ENCODE data around the gene CDC23.

Gene CDC23

GRCh38 chr5:138229387-138229786, 16.3 kb upstream of the CDC23 start:
- no peak for DNase-seq (ENCODE audit: extremely low spot score)
- ChIA-PET CTCF (interaction anchor here (0.9 to 1.1 kb wide), 2 partner anchors 46 to 53 kb away, joined by 3 to 6 read pairs; no protein-coding TSS in a partner anchor), POLR2A (interaction anchor here (2.2 kb wide), 1 partner anchor 16 kb away, joined by 16 read pairs; the partner anchor contains the start of gene CDC23)
- TF ChIP-seq CTBP1 (IDR thresholded peaks at IDR 0.05; ENCODE audit: borderline replicate concordance) = no peak
- TF ChIP-seq LEF1 (IDR thresholded peaks at IDR 0.05; ENCODE audit: borderline replicate concordance) = no peak
- TF ChIP-seq TARDBP (IDR thresholded peaks at IDR 0.05) = no peak
- no peak for TF ChIP-seq FOXM1 (IDR thresholded peaks at IDR 0.05; ENCODE audit: borderline replicate concordance)
- no peak for TF ChIP-seq BHLHE40 (IDR thresholded peaks at IDR 0.05; ENCODE audit: borderline replicate concordance)
- no peak for TF ChIP-seq SUZ12 (IDR thresholded peaks at IDR 0.05)
- TF ChIP-seq SP1 (IDR thresholded peaks at IDR 0.05) = no peak
- TF ChIP-seq PKNOX1 (IDR thresholded peaks at IDR 0.05) = no peak
- no peak for TF ChIP-seq L3MBTL2 (conservative IDR thresholded peaks at IDR 0.05)
- TF ChIP-seq FOXA1 (IDR thresholded peaks at IDR 0.05) = no peak
- TF ChIP-seq NFRKB (IDR thresholded peaks at IDR 0.05) = no peak
- no peak for TF ChIP-seq ARNT (IDR thresholded peaks at IDR 0.05)
- TF ChIP-seq ELF4 (IDR thresholded peaks at IDR 0.05) = no peak
- TF ChIP-seq HDGF (IDR thresholded peaks at IDR 0.05; ENCODE audit: borderline replicate concordance) = no peak
- no peak for TF ChIP-seq ZNF384 (IDR thresholded peaks at IDR 0.05)
- no peak for TF ChIP-seq FOXK2 (IDR thresholded peaks at IDR 0.05)

GRCh38 chr5:138226910-138227309, 13.8 kb upstream of the CDC23 start:
- CTCF ChIA-PET = no interaction called here
- TF ChIP-seq FOXA1 (IDR thresholded peaks at IDR 0.05) = no peak
- TF ChIP-seq ELF4 (IDR thresholded peaks at IDR 0.05) = no peak
- TF ChIP-seq HDGF (IDR thresholded peaks at IDR 0.05; ENCODE audit: borderline replicate concordance) = no peak
- no peak for TF ChIP-seq FOXK2 (IDR thresholded peaks at IDR 0.05)
- no peak for TF ChIP-seq ARNT (IDR thresholded peaks at IDR 0.05)
- TF ChIP-seq ZNF384 (IDR thresholded peaks at IDR 0.05) = no peak
- no peak for TF ChIP-seq BHLHE40 (IDR thresholded peaks at IDR 0.05; ENCODE audit: borderline replicate concordance)
- no peak for TF ChIP-seq PKNOX1 (IDR thresholded peaks at IDR 0.05)
- no peak for TF ChIP-seq TARDBP (IDR thresholded peaks at IDR 0.05)
- TF ChIP-seq SUZ12 (IDR thresholded peaks at IDR 0.05) = no peak
- no peak for TF ChIP-seq CTBP1 (IDR thresholded peaks at IDR 0.05; ENCODE audit: borderline replicate concordance)
- TF ChIP-seq SP1 (IDR thresholded peaks at IDR 0.05) = no peak
- no peak for TF ChIP-seq LEF1 (IDR thresholded peaks at IDR 0.05; ENCODE audit: borderline replicate concordance)
- no peak for TF ChIP-seq L3MBTL2 (conservative IDR thresholded peaks at IDR 0.05)
- no peak for TF ChIP-seq NFRKB (IDR thresholded peaks at IDR 0.05)
- no peak for TF ChIP-seq FOXM1 (IDR thresholded peaks at IDR 0.05; ENCODE audit: borderline replicate concordance)
- POLR2A ChIA-PET = no interaction called here
- DNase-seq (ENCODE audit: extremely low spot score) = no peak

- no peak for TF ChIP-seq CTBP1 (IDR thresholded peaks at IDR 0.05; ENCODE audit: borderline replicate concordance)
- TF ChIP-seq ARNT (IDR thresholded peaks at IDR 0.05) = no peak
- TF ChIP-seq L3MBTL2 (conservative IDR thresholded peaks at IDR 0.05) = no peak
- TF ChIP-seq BHLHE40 (IDR thresholded peaks at IDR 0.05; ENCODE audit: borderline replicate concordance) = no peak
- TF ChIP-seq TARDBP (IDR thresholded peaks at IDR 0.05) = no peak
- no peak for TF ChIP-seq LEF1 (IDR thresholded peaks at IDR 0.05; ENCODE audit: borderline replicate concordance)
- TF ChIP-seq FOXA1 (IDR thresholded peaks at IDR 0.05) = no peak
- no peak for TF ChIP-seq SP1 (IDR thresholded peaks at IDR 0.05)
- CTCF ChIA-PET = interaction anchor here (1.4 to 4.1 kb wide), 2 partner anchors 51 to 58 kb away, joined by 6 to 27 read pairs; no protein-coding TSS in a partner anchor
- POLR2A ChIA-PET = interaction anchor here (1.0 to 5.4 kb wide), 3 partner anchors 11 to 113 kb away, joined by 4 to 31 read pairs (median 4); partner anchors contain the start of genes CDC23, CDC25C and FAM53C
- no peak for DNase-seq (ENCODE audit: extremely low spot score)
These were observed 11.6 kb upstream of the CDC23 start for GRCh38 chr5:138224712-138225111.

GRCh38 chr5:138223532-138223931, 10.4 kb upstream of the CDC23 start:
- DNase-seq (ENCODE audit: extremely low spot score) = no peak
- CTCF ChIA-PET = interaction anchor here (0.5 to 4.1 kb wide), 15 partner anchors 9 to 281 kb away, joined by 3 to 27 read pairs (median 4); partner anchors contain the start of genes CDC23 and GFRA3
- no peak for TF ChIP-seq ELF4 (IDR thresholded peaks at IDR 0.05)
- TF ChIP-seq FOXM1 (IDR thresholded peaks at IDR 0.05; ENCODE audit: borderline replicate concordance) = no peak
- TF ChIP-seq ZNF384 (IDR thresholded peaks at IDR 0.05) = no peak
- no peak for TF ChIP-seq FOXK2 (IDR thresholded peaks at IDR 0.05)
- TF ChIP-seq TARDBP (IDR thresholded peaks at IDR 0.05) = no peak
- TF ChIP-seq L3MBTL2 (conservative IDR thresholded peaks at IDR 0.05) = no peak
- TF ChIP-seq BHLHE40 (IDR thresholded peaks at IDR 0.05; ENCODE audit: borderline replicate concordance) = no peak
- no peak for TF ChIP-seq LEF1 (IDR thresholded peaks at IDR 0.05; ENCODE audit: borderline replicate concordance)
- no peak for TF ChIP-seq SP1 (IDR thresholded peaks at IDR 0.05)
- no peak for TF ChIP-seq CTBP1 (IDR thresholded peaks at IDR 0.05; ENCODE audit: borderline replicate concordance)
- TF ChIP-seq FOXA1 (IDR thresholded peaks at IDR 0.05) = no peak
- TF ChIP-seq NFRKB (IDR thresholded peaks at IDR 0.05) = no peak
- TF ChIP-seq SUZ12 (IDR thresholded peaks at IDR 0.05) = no peak
- POLR2A ChIA-PET = interaction anchor here (1.0 to 5.4 kb wide), 3 partner anchors 10 to 114 kb away, joined by 4 to 31 read pairs (median 6); partner anchors contain the start of genes CDC23, CDC25C and FAM53C

- no peak for DNase-seq (ENCODE audit: extremely low spot score)
- ChIA-PET POLR2A (interaction anchor here (0.9 to 1.2 kb wide), 2 partner anchors 115 to 121 kb away, joined by 4 read pairs; partner anchors contain the start of genes CDC25C and FAM53C), CTCF (interaction anchor here (0.7 kb wide), 1 partner anchor 233 kb away, joined by 3 read pairs; no protein-coding TSS in a partner anchor)
- TF ChIP-seq TARDBP (IDR thresholded peaks at IDR 0.05) (no peak), FOXM1 (IDR thresholded peaks at IDR 0.05; ENCODE audit: borderline replicate concordance) (no peak), ZNF384 (IDR thresholded peaks at IDR 0.05) (no peak), L3MBTL2 (conservative IDR thresholded peaks at IDR 0.05) (no peak), PKNOX1 (IDR thresholded peaks at IDR 0.05) (no peak), CTBP1 (IDR thresholded peaks at IDR 0.05; ENCODE audit: borderline replicate concordance) (no peak), FOXA1 (IDR thresholded peaks at IDR 0.05) (no peak), ARNT (IDR thresholded peaks at IDR 0.05) (no peak), LEF1 (IDR thresholded peaks at IDR 0.05; ENCODE audit: borderline replicate concordance) (no peak), NFRKB (IDR thresholded peaks at IDR 0.05) (no peak), BHLHE40 (IDR thresholded peaks at IDR 0.05; ENCODE audit: borderline replicate concordance) (no peak), HDGF (IDR thresholded peaks at IDR 0.05; ENCODE audit: borderline replicate concordance) (no peak), SP1 (IDR thresholded peaks at IDR 0.05) (no peak), ELF4 (IDR thresholded peaks at IDR 0.05) (no peak), FOXK2 (IDR thresholded peaks at IDR 0.05) (no peak), SUZ12 (IDR thresholded peaks at IDR 0.05) (no peak)
These were observed 3.7 kb upstream of the CDC23 start for GRCh38 chr5:138216799-138217198.
